Measurements from ENCODE around the gene TNFAIP3.
"Not testable (repeated sequence)": the region's sequence is repeated elsewhere in the genome, so short reads cannot be mapped to it uniquely, and the experiment has no call there.

TNFAIP3 gene

DNA sequence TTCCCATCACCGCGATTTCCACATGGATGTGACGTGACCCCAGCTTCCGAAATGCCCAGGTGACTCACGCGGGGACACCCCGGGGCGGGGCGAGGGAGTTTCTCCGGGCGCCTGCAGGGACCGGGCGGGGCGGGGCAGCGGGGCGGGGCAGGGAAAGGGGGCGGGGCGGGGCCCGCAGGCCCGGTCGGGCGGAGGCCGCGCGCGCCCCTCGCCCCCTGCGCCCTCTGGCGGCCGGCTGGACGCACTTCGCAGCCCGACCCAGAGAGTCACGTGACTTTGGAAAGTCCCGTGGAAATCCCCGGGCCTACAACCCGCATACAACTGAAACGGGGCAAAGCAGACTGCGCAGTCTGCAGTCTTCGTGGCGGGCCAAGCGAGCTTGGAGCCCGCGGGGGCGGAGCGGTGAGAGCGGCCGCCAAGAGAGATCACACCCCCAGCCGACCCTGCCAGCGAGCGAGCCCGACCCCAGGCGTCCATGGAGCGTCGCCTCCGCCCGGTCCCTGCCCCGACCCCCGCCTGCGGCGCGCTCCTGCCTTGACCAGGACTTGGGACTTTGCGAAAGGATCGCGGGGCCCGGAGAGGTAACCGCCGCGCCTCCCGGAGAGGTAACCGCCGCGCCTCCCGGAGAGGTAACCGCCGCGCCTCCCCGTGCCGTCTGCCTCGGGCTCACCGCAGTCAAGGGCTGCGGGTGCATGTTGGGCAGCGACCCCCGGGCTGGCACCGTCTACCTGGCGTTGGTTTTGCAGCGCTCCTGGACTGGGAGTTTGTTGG is at the start of gene TNFAIP3:
Gene TNFAIP3, plus strand, starts transcription at position 346 of the 771 bp plus-strand sequence. CDS start 3,969 bp downstream, outside the sequence.
- DNase-seq (ENCODE audit: low read depth in 2 of 3, low spot score in 1 of 3): peak; percentile 91 to 94 (median 93)

DNA sequence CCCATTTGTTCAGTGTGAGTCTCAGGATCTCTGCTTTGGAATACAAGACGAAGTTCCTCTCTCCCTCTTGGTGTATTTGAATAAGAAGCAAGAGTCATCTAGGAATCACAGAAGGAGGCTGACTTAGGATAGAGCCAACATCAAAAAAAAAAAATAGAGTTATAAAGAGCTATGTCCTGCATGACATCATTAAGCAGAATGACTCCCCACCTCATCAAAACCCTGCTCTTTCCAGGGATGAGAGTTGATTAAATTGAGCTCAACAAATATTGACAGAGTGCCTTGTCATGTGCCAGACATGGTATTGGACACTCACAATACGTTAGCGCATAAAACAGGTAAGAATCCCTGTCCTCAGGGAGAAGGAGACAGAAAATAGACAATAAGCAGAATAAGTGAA is 48.6 kb upstream of the TNFAIP3 start:
- DNase-seq (ENCODE audit: low read depth in 2 of 3, low spot score in 1 of 3): no peak

DNA sequence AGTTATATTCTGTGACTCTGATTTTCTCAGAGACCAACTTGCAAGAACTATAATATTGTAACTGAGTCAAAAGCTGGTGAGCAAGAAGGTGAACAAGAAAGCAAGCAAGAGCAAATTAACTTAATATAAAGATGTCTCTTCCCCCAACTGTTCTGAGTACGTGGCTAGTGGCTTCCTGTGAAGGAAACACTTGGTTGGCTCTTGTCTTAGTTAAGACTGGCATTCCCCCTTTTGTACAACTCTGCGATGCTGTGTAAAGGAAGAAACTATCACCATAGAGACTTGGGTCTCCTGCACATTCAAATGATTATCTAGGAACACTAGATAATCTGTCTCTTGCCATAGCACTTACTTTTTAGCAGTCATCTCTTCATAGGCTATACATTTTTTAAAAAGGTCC is 47.3 kb upstream of the TNFAIP3 start:
- no peak for DNase-seq (ENCODE audit: low read depth in 2 of 3, low spot score in 1 of 3)

DNA sequence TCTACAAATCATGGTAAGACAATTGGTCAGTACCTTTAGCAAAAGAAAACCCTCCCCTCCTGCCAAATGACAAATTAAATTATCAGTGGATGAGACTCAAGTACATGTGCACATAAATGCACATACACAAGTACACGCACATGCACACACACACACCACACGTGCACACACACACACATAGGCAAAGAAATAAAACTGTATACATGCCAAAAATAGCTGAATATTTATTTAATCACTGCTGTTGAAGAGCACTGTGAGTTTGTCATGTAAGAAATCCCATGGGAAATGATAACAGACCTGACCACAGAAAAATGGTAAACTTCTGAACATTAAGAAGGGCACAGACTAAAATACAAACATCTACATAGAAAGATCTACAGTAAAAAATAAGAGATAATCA is 46.6 kb upstream of the TNFAIP3 start:
- no peak for DNase-seq (ENCODE audit: low read depth in 2 of 3, low spot score in 1 of 3)

DNA sequence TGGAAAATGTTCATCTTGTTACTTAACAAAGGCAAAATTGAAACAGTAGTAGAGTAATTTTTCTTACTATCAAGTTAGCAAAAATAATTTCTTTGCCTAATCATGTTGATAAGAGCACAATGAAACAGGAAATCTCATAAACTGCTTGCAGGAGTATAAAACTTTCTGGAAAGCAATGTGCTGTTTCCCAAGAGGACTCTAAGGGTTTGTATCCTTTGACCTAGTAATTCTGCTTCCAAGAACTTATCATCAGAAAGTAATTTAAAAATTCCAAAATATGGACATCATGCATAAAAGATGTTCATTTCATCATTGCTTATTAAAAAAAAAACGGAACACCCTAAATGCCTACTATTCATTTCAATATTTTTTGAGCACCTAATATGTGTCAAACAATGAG is 46.1 kb upstream of the TNFAIP3 start:
- DNase-seq (ENCODE audit: low read depth in 2 of 3, low spot score in 1 of 3): no peak

DNA sequence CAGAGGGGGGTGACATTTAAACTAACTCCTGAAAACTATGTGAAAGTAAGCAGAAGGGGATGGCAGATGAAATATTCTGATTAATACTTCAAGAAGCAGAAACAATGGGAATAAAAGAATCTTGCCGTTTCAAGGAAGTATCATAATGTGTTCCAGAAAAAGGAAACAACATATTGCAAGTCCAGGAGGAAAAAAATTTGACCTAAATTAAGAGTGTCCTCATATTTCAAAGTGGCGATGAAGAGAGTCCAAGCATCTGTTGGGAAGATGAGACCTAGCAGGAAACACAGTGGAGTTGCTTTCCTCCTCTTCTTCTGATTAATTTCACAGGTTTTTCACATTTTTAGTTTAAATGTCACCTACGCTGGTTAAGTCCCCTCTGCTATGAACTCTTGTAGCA is 45.6 kb upstream of the TNFAIP3 start:
- DNase-seq (ENCODE audit: low read depth in 2 of 3, low spot score in 1 of 3): no peak

DNA sequence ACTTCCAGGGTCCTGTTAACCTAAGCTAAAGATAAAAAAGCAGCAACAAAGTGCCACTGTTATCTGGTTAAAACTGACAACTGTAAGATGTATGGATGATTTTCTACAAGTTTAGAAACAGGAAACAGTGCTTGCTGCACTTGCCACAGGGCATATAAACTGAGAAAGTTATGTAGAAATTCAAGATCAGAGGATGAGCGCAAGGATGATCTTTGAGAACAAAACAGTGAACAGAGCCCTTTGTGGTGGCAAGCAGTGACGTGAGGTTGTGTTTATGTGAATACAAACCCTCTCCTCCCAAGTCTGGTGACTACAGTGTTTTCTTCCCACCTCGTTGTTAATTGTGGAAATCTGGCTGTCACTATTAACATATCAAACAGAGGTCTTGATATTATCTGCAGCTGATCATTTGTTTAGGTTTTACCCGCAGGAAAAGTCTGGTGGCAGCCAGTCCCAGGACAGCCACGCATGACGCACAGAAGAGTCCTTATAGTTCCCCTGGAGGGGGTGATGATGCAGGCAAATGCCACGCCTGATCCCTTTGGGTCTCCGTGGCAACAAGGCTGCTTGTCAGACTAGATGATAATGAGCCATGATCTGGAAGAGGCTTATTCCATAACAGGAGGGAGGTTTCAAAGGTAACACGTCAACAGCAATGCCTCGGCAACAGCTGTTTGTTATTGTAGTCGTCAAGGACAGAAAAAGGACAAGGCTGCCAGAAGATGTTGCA is 43.1 kb upstream of the TNFAIP3 start:
- peak in 2 of 3 donors; percentile 42 to 61 for DNase-seq (ENCODE audit: low read depth in 2 of 3, low spot score in 1 of 3)

DNA sequence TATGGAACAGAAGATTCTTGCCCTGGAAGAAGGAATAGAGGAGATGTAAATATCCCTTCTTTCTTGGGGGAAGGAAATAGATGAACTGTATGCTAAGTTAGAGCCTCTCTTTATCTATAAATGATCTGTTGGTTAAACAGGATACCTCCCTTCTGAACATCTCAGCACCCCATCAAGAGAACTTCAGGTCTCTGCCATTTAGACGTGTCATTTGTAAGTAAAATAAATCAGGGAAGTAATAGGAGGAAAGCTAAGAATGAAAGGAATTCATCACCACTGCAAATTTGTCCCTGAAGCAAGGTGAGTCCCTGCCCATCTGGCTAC is 42.5 kb upstream of the TNFAIP3 start:
- DNase-seq (ENCODE audit: low read depth in 2 of 3, low spot score in 1 of 3): no peak

DNA sequence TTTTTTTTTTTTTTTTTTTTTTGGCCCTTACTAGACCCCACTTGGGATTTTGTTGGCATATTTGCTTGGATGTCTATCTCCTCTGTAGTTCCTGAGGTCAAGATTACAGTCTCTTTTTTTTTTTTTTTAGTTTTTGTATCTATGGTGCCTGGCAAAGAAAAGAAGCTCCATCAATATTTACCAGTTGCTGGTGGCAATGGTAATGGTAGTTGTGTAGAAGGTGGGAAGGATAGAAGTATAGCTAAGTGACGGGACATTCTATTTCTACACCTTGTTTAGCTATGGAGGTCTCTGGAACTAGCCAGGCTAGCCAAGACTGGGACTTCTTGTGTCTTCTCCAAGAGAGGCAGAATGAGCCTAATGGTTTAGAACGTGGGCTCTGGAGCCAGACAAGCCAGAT is 42.2 kb upstream of the TNFAIP3 start:
- no peak for DNase-seq (ENCODE audit: low read depth in 2 of 3, low spot score in 1 of 3)

DNA sequence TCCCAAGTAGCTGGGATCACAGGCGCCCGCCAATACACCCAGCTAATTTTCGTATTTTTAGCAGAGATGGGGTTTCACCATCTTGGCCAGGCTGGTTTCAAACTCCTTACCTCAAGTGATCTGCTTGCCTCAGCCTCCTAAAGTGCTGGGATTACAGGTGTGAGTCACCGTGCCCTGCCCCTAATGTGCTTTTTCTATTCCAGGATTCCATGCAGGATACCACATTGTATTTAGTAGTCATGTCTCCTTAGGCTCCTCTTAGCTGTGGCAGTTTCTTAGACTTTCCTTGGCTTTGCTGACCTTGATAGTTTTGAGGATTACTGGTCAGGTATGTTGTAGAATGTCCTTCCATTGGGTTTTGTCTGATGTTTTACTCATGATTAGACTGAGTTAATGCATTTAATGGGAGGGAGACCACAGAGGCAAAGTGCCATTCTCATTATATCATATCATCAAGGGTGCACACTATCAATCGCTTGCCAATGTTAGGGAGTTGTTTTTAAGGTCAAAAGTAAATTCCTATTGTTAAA is 39.6 kb upstream of the TNFAIP3 start:
- DNase-seq (ENCODE audit: low read depth in 2 of 3, low spot score in 1 of 3): no peak

DNA sequence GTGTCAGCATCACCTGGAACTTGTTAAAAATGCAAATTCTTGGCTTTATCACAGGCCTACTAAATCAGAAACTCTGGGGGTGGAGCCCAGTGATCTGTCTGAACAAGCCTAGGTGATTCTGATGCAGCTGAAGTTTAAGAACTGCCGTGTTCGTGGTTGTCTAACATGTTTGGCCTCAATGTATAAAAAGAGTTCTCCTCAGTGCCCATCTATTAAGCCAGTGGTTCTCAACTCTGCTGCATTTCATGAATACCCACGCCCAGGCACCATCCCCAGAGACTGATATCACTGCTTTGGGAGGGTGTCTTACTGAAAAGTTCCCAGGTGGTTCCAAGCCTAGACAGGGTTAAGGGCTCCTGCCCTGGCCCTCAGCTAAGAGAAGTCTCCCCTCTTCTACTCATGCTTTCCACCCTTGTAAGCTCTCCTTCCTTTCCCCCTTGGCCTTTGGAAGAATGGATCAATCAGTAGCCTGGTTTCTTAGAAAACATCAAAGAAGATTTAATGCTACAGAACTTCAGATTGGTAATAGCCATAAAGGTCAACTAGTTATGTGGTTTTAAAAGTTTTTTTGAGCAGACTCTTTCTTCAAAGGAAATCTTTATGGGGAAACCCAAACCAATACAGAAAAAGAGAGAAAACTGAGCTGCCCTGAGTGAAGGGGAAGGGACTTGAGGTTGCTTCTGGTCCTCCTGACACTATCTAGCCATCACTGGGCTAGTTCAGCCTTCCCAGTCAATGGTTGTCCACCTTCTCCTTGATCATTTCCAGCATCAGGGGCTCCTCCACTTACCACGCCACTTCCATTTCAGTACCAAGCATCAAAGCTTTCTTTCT is 38.9 kb upstream of the TNFAIP3 start:
- DNase-seq (ENCODE audit: low read depth in 2 of 3, low spot score in 1 of 3): peak in 2 of 3 donors; percentile 35 to 43

DNA sequence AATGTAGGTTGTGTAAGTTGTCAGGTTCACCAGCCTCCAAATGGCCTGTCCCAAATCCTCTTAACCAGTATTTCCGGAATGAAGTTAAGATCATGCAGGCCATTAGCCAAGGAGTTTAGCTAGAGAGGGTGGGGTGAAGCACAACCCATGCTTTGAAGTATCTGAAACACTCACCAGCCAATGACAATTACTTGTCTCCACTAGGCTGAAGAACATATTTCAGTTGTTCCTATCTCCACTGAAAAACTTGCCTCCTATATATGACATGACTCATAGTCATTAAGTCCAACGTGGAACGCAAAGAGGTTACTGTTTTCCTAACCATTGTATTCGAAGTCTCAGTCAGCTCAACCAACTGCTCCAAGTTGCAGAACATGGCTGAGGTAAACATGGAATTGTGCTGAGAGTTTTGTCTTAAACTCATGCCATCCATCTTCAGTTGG is 37.4 kb upstream of the TNFAIP3 start:
- DNase-seq (ENCODE audit: low read depth in 2 of 3, low spot score in 1 of 3): no peak

DNA sequence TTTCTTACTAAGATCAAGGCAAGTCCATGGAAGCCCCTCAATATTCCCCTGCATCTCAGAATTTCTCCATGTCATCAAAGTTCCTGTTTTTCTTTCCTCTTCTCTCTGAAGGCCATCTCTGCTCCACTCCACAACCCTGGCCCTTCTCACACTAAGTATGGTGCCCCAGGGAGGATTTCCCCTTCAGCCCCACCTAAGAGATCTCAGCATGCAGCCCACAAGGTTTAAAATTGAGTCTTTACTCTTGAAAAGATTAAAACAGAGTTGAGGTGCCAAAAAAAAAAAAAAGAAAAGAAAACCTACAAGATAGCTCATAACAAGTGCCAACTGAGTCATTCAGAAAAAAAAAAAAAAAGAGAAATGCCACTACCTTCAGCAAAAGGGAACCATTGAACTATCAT is 36.5 kb upstream of the TNFAIP3 start:
- no peak for DNase-seq (ENCODE audit: low read depth in 2 of 3, low spot score in 1 of 3)

DNA sequence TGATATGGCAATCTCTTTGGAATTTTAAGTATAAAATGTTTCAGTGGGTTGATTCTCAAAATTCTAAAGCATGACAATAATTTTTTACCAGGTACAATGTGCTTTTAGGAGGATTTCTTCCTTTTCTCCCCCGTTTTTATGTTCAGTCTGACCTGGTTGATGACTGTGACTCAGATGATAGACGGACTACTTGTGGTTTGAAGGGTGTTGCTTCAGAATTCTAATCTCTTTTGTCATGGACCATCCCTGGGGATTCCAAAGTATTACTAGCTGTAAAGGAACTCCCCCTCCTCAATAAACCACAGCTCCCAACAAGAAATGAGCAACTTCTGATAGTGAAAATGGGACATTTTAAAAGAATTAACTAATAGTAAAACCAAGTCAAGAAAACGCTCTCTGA is 34.9 kb upstream of the TNFAIP3 start:
- no peak for DNase-seq (ENCODE audit: low read depth in 2 of 3, low spot score in 1 of 3)

DNA sequence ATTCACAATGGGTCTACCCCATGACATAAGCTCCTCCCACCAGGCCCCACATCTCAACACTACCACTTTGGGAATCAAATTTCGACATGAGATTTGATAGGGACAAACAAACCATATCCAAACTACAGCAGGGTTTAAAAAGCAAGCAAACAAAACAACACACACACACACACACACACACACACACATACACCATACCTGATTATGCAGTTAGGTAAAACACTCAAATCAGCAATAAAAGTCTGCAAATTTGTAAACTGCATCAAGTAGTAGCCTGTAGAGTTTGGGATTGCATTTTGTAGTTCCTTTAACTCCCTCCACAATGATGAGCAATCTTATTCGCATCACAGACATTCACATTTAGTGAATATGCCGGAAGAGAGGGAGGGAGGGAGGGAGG is 32.6 kb upstream of the TNFAIP3 start:
- DNase-seq (ENCODE audit: low read depth in 2 of 3, low spot score in 1 of 3): no peak

DNA sequence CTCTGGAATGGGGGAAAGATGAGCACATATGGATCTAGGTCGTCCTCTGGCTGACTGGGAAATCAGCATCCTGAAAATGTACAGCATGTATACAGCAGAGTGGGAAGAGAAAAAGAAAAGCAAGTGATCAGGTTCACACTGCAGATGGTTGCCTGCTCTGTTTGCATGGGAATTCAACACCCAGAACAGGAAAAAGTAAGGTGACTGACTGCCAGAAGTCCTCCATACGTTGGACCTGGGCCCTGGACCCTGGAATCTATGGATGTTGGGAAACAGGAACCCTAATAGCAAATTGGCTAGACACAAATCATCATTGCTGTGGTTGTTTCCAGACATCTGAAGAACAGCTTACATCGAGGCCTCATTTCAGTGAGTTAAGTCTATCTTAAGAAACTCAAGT is 30.3 kb upstream of the TNFAIP3 start:
- DNase-seq (ENCODE audit: low read depth in 2 of 3, low spot score in 1 of 3): no peak

DNA sequence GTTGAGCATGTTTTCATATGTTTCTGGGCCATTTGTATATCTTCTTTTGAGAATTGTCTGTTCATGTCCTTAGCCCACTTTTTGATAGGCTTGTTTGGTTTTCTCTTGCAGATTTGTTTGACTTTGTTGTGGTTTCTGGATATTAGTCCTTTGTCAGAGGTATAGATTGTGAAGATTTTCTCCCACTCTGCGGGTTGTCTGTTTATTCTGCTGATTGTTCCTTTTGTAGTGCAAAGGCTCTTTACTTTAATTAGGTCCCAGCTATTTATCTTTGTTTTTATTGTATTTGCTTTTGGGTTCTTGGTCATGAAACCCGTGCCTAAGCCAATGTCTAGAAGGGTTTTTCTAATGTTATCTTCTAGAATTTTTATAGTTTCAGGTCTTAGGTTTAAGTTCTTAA is 29.0 kb upstream of the TNFAIP3 start:
- DNase-seq (ENCODE audit: low read depth in 2 of 3, low spot score in 1 of 3): not testable (repeated sequence)

DNA sequence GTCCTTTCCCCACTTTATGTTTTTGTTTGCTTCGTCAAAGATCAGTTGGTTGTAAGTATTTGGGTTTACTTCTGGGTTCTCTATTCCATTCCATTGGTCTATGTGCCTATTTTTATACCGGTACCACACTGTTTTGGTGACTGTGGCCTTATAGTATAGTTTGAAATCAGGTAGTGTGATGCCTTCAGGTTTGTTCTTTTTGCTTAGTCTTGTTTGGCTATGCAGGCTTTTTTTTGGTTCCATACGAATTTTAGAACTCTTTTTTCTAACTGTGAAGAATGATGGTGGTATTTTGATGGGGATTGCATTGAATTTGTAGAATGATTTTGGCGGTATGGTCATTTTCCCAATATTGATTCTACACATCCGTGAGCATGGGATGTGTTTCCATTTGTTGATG is 28.5 kb upstream of the TNFAIP3 start:
- DNase-seq (ENCODE audit: low read depth in 2 of 3, low spot score in 1 of 3): not testable (repeated sequence)

DNA sequence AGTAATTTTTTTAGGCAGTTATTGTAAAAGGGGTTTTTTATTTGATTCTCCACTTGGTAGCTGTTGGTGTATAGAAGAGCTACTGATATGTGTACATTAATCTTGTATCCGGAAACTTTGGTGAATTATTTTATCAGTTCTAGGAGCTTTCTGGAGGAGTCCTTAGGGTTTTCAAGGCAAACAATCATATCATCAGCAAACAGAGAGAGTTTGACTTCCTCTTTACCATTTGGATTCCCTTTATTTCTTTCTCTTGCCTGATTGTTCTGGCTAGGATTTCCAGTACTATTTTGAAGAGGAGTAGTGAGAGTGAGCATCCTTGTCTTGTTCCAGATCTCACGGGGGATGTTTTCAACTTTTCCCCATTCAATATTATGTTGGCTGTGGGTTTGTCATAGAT is 28.0 kb upstream of the TNFAIP3 start:
- no peak for DNase-seq (ENCODE audit: low read depth in 2 of 3, low spot score in 1 of 3)

DNA sequence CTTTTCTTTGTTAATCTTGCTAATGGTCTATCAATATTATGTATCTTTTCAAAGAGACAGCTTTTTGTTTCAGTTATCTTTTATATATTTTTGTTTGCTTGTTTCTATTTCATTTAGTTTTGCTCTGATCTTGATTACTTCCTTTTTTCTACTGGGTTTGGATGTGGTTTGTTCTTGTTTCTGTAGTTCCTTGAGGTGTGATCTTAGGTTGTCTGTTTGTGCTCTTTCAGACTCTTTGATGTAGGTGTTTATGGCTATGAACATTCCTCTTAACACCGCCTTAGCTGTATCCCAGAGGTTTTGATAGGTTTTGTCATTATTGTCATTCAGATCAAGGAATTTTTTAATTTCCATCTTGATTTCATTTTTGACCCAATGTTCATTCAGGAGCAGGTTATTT is 26.8 kb upstream of the TNFAIP3 start:
- DNase-seq (ENCODE audit: low read depth in 2 of 3, low spot score in 1 of 3): no peak

DNA sequence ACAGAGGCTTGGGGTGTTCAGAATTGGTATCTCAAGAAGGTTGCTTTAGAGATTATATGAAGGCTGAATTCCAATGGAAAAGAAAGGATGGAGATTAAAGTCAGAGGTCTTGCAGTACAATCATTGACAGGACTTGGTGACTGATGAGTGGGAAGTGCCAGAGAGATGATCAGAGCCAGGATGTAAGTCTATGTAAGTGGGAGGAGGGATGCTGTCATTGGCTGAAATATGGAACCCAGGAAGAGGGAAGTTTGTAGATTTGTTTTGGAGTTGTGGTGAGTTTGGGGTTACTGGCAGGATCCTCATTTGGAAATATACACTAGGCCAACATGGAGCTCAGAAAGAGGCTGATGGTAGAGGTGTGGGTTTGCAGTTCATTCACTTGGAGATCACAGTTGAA is 23.8 kb upstream of the TNFAIP3 start:
- no peak for DNase-seq (ENCODE audit: low read depth in 2 of 3, low spot score in 1 of 3)

DNA sequence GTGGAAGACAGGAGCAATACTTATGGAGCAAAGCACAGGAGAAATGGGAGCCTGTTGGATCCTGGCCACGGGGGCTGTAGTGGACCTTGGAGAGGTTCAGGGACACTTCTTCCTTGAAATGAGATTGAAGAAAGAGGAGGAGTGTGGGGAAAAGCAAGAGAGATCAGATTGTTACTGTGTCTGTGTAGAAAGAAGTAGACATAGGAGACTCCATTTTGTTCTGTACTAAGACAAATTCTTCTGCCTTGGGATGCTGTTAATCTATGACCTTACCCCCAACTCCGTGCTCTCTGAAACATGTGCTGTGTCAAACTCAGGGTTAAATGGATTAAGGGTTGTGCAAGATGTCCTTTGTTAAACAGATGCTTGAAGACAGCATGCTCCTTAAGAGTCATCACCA is 22.7 kb upstream of the TNFAIP3 start:
- DNase-seq (ENCODE audit: low read depth in 2 of 3, low spot score in 1 of 3): not testable (repeated sequence)
